LNCaP clone FGC (cell line): Measurements from ENCODE around the gene ATXN10.

ENCODE experiments used
- DNase-seq: peaks from one replicate; pipeline ENCODE4 v3.0.0-alpha.2; 2011; ENCODE audit warnings: low read depth
- H3K4me3 ChIP-seq: 2 replicates; pipeline ENCODE4 v1.5.1; 2011; ENCODE audit warnings: mild to moderate bottlenecking, low read depth, low read length, control low read depth
- CTCF ChIP-seq: IDR thresholded peaks from 2 replicates; pipeline ENCODE4 v1.5.1; 2012; ENCODE audit warnings: mild to moderate bottlenecking; ENCODE audit not compliant: control insufficient read depth, insufficient read depth; ENCODE audit errors: extremely low read depth

The ATXN10 gene

GRCh38 chr22:45816776-45817175 lies 145.1 kb downstream of the ATXN10 start:
- TF ChIP-seq CTCF, result no peak
- H3K4me3 ChIP-seq, result no peak overlapping the region
- DNase-seq, result no peak

- no peak for TF ChIP-seq CTCF
- peak; percentile 95 for DNase-seq
- no peak overlapping the region for H3K4me3 ChIP-seq
These were observed 146.2 kb downstream of the ATXN10 start for GRCh38 chr22:45817745-45818423.

- no peak overlapping the region for H3K4me3 ChIP-seq
- TF ChIP-seq CTCF, result no peak
- no peak for DNase-seq
These were observed 146.9 kb downstream of the ATXN10 start for GRCh38 chr22:45818424-45819085.

DNA sequence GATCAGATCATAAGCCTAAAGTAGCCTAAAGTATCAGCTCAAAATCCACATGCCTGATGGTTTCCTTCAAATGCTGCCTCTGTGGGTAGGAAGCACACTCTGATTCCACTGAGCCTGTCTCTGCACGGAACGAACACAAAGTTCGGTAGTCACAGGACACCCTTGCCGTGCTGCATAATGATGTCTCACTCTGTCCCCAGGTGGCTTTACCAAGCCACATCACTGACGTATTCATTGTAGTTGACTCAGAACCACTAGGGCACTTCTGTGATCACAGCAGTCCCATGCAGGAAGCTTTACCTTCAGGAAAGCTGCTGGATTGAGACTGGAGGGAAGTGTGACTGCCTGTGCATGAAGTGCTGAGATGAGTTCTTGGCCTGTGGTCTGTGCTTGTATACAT lies 147.7 kb downstream of the ATXN10 start:
- TF ChIP-seq CTCF, result no peak
- no peak overlapping the region for H3K4me3 ChIP-seq
- DNase-seq, result no peak

DNA sequence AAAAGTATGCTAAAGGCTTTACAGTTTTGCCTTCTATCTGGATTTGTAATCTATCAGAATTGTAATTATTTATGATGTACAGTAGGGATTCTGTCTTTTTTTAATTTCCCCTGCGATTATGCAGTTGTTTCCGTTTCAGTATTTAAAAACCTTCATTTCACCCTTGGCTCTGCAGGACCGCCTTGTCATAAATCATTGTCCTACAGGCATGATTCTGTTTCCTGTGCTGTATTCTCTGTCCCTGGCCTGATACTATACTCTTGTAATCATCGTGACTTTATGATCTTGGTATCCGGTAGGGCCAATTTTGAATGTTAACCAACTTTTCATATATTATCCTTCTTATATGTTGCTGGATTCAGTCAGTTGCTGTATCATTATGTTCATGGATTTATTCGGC lies 151.7 kb downstream of the ATXN10 start:
- no peak for TF ChIP-seq CTCF
- DNase-seq, result no peak
- no peak overlapping the region for H3K4me3 ChIP-seq

GRCh38 chr22:45826520-45826919 lies 154.9 kb downstream of the ATXN10 start:
- no peak overlapping the region for H3K4me3 ChIP-seq
- TF ChIP-seq CTCF, result no peak
- no peak for DNase-seq

- no peak for TF ChIP-seq CTCF
- DNase-seq, result no peak
- no peak overlapping the region for H3K4me3 ChIP-seq
These were observed 157.2 kb downstream of the ATXN10 start for GRCh38 chr22:45828841-45829240.
